ACC112 (cell line): ENCODE measurements around the gene CD69.
A peak's percentile ranks its signal among the peaks of the same experiment; 100 is the strongest.

Experiments used
- H2AFZ ChIP-seq: fragments of 200-600 bp; sonication (generic); one replicate; pipeline ENCODE4 v1.6.0; 2017; ENCODE audit warnings: antibody characterized with exemption, low read length; ENCODE audit not compliant: unreplicated experiment
- H3K27ac ChIP-seq: fragments of 200-600 bp; sonication (generic); 2 replicates; pipeline ENCODE4 v1.5.1; 2014; ENCODE audit warnings: low read depth, mild to moderate bottlenecking, antibody characterized with exemption, low read length, moderate library complexity
- H3K27me3 ChIP-seq: fragments of 200-600 bp; sonication (generic); 2 replicates; pipeline ENCODE4 v1.6.1; 2014; ENCODE audit warnings: mild to moderate bottlenecking, antibody characterized with exemption, low read length, moderate library complexity, mixed read lengths; ENCODE audit not compliant: insufficient read depth
- H3K36me3 ChIP-seq: fragments of 200-600 bp; sonication (generic); 2 replicates; pipeline ENCODE4 v1.6.1; 2016; ENCODE audit warnings: mild to moderate bottlenecking, antibody characterized with exemption, low read length, moderate library complexity, mixed read lengths; ENCODE audit not compliant: insufficient read depth
- H3K4me1 ChIP-seq: fragments of 200-600 bp; sonication (generic); one replicate; pipeline ENCODE4 v1.6.1; 2016; ENCODE audit warnings: low read length, mixed read lengths; ENCODE audit not compliant: insufficient read depth, unreplicated experiment, control insufficient read depth
- H3K4me3 ChIP-seq: fragments of 200-600 bp; sonication (generic); 2 replicates; pipeline ENCODE4 v1.5.1; 2014; ENCODE audit warnings: mild to moderate bottlenecking, low read depth, low read length
- H3K79me2 ChIP-seq: fragments of 200-600 bp; sonication (generic); one replicate; pipeline ENCODE4 v1.6.0; 2016; ENCODE audit warnings: low read length; ENCODE audit not compliant: control insufficient read depth, unreplicated experiment, insufficient read depth

The CD69 gene

DNA sequence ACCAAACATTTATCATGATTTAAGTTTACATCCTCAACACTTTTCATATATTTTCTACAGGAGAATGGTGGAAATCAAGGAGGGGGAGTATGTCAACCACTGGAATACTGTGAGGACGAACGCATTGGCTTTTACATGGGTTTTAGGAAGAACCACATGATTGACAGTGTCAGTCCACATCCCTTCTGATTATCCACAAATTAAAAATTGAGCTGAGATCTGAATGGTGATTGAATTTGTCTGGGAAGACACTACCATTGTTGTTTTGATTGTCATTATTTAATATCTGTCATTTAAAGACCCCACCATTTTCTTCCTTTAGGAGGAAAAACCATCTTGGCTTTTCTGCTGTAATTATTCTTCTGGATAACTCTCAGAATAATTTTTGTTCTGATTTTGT is 35.2 kb upstream of the CD69 start:
- no peak overlapping the region for H2AFZ ChIP-seq
- H3K4me3 ChIP-seq: no peak overlapping the region
- no peaks in the 10 kb centered on the region for H3K79me2 ChIP-seq
- no peaks in the 10 kb centered on the region for H3K27me3 ChIP-seq
- no peak overlapping the region for H3K27ac ChIP-seq
- H3K36me3 ChIP-seq: no peaks in the 10 kb centered on the region
- peaks cover 27% of the 10 kb centered on the region for H3K4me1 ChIP-seq

GRCh38 chr12:9794484-9795093 is 33.9 kb upstream of the CD69 start:
- Histone ChIP-seq H3K4me1 (peaks cover 27% of the 10 kb centered on the region), H3K4me3 (no peak overlapping the region), H3K27ac (no peak overlapping the region), H2AFZ (peak overlapping the region; percentile 63), H3K79me2 (no peaks in the 10 kb centered on the region), H3K36me3 (no peaks in the 10 kb centered on the region), H3K27me3 (no peaks in the 10 kb centered on the region)

- Histone ChIP-seq H3K4me1 (peaks cover 27% of the 10 kb centered on the region), H3K27me3 (no peaks in the 10 kb centered on the region), H3K36me3 (no peaks in the 10 kb centered on the region), H3K27ac (no peak overlapping the region), H2AFZ (no peak overlapping the region), H3K79me2 (no peaks in the 10 kb centered on the region), H3K4me3 (no peak overlapping the region)
Measured at GRCh38 chr12:9793779-9794395, 33.2 kb upstream of the CD69 start.

GRCh38 chr12:9792961-9793617 is 32.4 kb upstream of the CD69 start:
- Histone ChIP-seq H3K27me3 (no peaks in the 10 kb centered on the region; the same call in 1 of the 2 replicates), H2AFZ (peak overlapping the region; percentile 15), H3K36me3 (no peaks in the 10 kb centered on the region), H3K27ac (peak overlapping the region; percentile 33; the same call in 1 of the 2 replicates), H3K4me3 (peak overlapping the region; percentile 13; the same call in 1 of the 2 replicates), H3K79me2 (no peaks in the 10 kb centered on the region), H3K4me1 (peaks cover 27% of the 10 kb centered on the region)

DNA sequence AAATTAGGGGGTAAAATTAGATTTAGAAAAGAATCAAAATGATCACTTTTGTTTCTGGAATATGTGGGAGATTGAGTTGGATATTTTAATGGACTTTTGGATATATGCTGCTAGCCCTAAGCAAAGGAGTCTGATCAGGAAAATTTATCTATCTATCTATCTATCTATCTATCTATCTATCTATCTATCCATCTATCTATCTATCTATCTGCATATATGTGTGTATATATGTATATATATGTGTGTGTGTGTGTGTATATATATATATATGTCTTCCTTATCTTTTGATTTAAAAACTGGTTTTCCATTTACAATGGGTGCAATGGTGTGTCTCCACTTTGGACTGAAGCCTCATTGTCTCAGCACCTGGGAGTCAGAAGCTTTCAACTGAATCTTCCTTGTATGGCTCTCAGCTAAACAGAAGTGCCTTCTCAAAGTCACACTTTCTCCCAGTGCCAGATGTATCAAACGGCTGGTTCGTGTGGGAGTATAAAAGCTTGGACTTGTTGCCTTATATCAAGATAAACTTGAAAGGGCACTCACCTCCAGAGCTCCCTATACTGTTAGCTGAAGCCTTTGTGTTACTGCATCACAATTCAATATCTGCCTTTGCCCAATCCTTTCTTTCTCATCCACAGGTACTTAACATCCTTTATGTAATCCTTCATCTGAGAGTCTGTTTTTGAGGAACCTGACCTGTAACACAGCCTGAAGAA is 31.6 kb upstream of the CD69 start:
- Histone ChIP-seq H3K27ac (no peak overlapping the region), H3K79me2 (no peaks in the 10 kb centered on the region)

GRCh38 chr12:9786726-9787717 is 26.3 kb upstream of the CD69 start:
- no peaks in the 10 kb centered on the region for H3K36me3 ChIP-seq
- H3K4me3 ChIP-seq: no peak overlapping the region
- H3K27ac ChIP-seq: no peak overlapping the region
- no peak overlapping the region for H2AFZ ChIP-seq
- peaks cover 6% of the 10 kb centered on the region; the same call in 1 of the 2 replicates for H3K27me3 ChIP-seq
- no peaks in the 10 kb centered on the region for H3K4me1 ChIP-seq
- H3K79me2 ChIP-seq: no peaks in the 10 kb centered on the region

More for the DNA sequence above, 31.6 kb upstream of the CD69 start:
- Histone ChIP-seq H3K4me3 (no peak overlapping the region), H3K27me3 (no peaks in the 10 kb centered on the region; the same call in 1 of the 2 replicates), H2AFZ (no peak overlapping the region), H3K4me1 (peaks cover 27% of the 10 kb centered on the region), H3K36me3 (no peaks in the 10 kb centered on the region)

DNA sequence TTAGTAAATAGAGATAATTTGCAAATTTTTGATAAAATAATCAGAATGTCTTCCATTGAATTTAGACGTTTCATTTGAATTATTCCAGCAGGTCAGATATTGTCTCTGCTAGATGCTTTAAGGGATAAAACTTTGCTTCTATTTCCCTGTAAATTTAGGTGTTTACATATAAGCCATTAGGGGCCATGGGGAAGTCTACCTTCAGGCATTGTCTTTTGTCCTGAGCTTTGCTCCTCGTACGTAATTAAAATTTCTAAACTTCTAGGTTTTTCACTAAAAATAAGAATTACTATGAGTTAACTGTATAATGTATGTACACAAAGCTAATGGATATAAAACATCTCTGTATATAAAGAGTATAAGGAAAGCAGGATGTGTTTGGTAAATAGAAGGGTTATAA is 24.1 kb upstream of the CD69 start:
- H3K4me3 ChIP-seq: no peak overlapping the region
- no peaks in the 10 kb centered on the region for H3K36me3 ChIP-seq

DNA sequence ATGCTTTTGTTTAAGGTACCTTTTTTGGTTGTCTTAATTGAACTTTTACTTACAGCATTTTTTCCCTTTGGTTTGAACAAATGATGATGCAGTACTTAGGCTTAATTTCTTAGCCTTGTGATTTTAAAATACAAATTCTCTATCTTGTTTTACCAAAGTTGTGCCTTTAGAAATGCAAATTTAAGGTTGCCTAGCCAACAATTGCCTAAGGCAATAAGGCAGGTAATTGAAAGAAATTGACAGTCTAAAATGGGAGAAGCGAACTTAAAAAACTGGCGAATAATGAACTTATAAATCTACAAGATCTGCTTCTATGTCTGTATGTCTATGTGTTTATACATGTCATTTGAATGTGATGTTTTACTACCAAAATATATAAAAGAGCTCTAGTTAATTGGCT is 23.6 kb upstream of the CD69 start:
- Histone ChIP-seq H3K4me1 (no peaks in the 10 kb centered on the region), H3K4me3 (no peak overlapping the region), H3K36me3 (no peaks in the 10 kb centered on the region), H3K79me2 (no peaks in the 10 kb centered on the region), H3K27ac (no peak overlapping the region), H3K27me3 (peaks cover 6% of the 10 kb centered on the region), H2AFZ (no peak overlapping the region)

More for the DNA sequence above, 24.1 kb upstream of the CD69 start:
- no peaks in the 10 kb centered on the region for H3K4me1 ChIP-seq
- H2AFZ ChIP-seq: no peak overlapping the region
- no peaks in the 10 kb centered on the region for H3K79me2 ChIP-seq
- H3K27ac ChIP-seq: no peak overlapping the region
- peaks cover 6% of the 10 kb centered on the region for H3K27me3 ChIP-seq

DNA sequence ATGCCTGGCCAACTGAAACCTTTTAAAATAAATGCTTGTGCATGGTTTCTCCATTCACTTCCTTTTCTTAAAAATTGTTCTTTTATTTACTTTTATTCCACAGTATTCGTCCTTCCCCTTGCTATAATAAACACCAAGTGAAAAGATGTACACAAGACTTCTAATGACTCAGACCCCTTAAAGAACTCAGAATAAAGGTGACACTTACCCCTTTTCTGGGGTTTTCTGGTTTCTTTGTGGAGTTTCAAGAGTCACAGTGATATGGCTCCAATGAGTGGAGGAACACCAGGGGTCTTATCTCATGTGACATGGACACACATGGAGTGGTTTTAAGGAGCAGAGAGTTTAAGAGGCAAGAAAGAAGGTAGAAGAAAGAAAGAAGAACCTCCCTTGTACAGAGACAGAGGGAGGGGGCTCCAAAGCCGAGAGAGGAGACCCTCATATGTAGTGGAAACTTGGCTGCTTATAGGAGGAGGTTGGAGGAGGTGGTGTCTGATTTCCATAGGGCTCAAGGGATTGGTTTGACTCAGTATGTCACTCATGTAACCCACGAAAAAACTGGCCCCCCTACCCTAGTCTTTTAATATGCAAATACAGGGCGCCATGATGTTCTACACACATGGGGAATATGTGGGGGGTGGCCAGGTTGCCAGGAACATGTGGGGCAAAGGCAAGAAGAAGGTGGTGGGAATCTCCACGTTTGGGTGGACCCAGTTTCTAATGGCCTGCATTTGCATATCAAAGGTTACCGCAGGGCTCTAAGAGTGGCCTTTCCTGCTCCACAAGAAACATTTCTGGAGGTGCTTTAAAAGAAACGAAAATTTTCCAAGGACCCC is 22.1 kb upstream of the CD69 start:
- H3K36me3 ChIP-seq: no peaks in the 10 kb centered on the region

More for the DNA sequence above, 22.1 kb upstream of the CD69 start:
- Histone ChIP-seq H3K4me1 (no peaks in the 10 kb centered on the region), H3K4me3 (no peak overlapping the region), H3K27me3 (peaks cover 6% of the 10 kb centered on the region), H3K27ac (no peak overlapping the region), H3K79me2 (no peaks in the 10 kb centered on the region), H2AFZ (no peak overlapping the region)
